GM12864 (cell line): Measurements from ENCODE around the gene PNLDC1.
A peak's percentile ranks its signal among the peaks of the same experiment; 100 is the strongest.
"Not testable (repeated sequence)": the region's sequence is repeated elsewhere in the genome, so short reads cannot be mapped to it uniquely, and the experiment has no call there.

ENCODE experiments used
- DNase-seq: peaks from one replicate; pipeline ENCODE4 v3.0.0-alpha.2; 2011; ENCODE audit warnings: low read depth
- H3K4me3 ChIP-seq: 2 replicates; pipeline ENCODE4 v1.5.1; 2011; ENCODE audit warnings: mild to moderate bottlenecking, low read depth, low read length, control low read depth
- TF ChIP-seq, protein P1 (sequence below): IDR thresholded peaks from 2 replicates; pipeline ENCODE4 v1.5.1; 2011; ENCODE audit warnings: low read depth, mild to moderate bottlenecking, moderate library complexity, low read length, control low read depth, inconsistent platforms; ENCODE audit errors: missing control alignments

PNLDC1 gene

DNA sequence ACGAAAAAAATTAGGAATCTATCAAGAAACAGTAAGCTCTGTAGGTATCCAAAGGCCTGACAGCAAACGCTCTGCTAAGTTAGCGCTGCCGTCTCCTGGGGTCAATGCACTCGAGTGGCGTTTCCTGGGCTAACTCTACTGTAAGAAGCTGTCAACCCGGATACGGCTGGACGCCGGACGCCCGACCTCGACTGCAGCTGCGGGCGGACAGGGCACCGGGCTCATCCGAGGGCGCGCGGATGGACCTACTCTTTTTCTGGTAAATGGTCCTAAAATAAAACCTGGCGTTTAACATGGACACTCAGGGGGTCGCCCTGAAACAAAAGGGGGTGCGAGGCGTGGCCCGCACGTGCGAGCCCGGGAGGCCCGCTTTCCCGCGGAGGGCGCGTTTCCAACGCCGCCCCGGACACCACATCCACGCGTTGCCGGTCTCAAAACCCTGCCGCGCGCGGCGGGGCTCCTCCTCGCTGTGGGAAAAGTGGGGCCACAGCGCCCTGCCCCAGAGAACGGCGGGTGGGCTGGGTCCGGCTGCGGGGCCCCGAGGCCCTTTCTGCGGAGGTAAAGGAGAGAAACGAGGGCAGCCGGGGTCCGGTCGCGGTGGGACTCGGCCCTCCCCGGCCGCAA is 11.2 kb upstream of the PNLDC1 start:
- no peak for DNase-seq
- H3K4me3 ChIP-seq = peak overlapping the region; percentile 72
- TF ChIP-seq, protein P1, sequence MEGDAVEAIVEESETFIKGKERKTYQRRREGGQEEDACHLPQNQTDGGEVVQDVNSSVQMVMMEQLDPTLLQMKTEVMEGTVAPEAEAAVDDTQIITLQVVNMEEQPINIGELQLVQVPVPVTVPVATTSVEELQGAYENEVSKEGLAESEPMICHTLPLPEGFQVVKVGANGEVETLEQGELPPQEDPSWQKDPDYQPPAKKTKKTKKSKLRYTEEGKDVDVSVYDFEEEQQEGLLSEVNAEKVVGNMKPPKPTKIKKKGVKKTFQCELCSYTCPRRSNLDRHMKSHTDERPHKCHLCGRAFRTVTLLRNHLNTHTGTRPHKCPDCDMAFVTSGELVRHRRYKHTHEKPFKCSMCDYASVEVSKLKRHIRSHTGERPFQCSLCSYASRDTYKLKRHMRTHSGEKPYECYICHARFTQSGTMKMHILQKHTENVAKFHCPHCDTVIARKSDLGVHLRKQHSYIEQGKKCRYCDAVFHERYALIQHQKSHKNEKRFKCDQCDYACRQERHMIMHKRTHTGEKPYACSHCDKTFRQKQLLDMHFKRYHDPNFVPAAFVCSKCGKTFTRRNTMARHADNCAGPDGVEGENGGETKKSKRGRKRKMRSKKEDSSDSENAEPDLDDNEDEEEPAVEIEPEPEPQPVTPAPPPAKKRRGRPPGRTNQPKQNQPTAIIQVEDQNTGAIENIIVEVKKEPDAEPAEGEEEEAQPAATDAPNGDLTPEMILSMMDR = no peak

DNA sequence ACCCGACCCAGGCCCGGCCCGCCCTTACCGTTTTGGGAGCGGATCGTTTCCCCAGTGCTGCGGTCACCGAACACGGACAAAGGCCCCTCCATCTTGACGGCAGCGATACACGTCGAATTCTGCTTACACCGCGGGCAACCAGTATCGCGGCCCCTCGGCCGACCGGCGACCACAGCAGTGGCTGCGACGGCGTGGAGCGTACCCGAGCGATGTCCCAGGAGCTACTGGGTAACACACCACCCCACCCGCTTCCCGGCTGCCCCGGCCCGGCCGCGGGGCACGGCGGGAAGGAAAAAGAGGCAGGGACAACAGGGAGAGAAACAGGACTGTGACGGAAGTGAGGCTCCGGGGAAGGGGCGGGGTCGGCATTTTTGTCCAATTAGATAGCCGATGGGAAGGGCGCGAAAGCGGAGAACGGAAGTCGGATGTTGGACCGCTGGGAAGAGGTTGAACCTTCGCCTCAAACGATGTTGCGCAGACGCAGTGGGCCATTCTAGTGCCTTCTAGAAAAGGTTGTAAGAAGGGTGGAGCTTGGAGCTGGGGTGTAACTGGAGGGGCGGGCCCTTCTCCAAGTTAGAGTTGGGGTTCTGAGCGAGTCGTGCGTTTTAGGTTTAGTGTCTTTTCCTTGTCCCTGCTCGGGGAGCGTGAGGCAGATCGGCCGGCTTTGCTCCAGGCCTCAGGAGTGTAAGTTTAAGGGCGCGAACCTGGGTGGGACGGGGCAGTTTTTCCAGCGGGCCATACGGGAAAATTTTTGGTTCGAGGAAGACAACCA is 10.5 kb upstream of the PNLDC1 start, which contains the start of gene TCP1:
TSS of gene TCP1 (minus strand) at position 226 of the 772 bp plus-strand sequence. CDS start at position 92, 134 bp downstream.
- H3K4me3 ChIP-seq = peak within 1 kb of the TSS; percentile 72
- peak; percentile 100 for DNase-seq
- TF ChIP-seq, protein P1 = no peak

DNA sequence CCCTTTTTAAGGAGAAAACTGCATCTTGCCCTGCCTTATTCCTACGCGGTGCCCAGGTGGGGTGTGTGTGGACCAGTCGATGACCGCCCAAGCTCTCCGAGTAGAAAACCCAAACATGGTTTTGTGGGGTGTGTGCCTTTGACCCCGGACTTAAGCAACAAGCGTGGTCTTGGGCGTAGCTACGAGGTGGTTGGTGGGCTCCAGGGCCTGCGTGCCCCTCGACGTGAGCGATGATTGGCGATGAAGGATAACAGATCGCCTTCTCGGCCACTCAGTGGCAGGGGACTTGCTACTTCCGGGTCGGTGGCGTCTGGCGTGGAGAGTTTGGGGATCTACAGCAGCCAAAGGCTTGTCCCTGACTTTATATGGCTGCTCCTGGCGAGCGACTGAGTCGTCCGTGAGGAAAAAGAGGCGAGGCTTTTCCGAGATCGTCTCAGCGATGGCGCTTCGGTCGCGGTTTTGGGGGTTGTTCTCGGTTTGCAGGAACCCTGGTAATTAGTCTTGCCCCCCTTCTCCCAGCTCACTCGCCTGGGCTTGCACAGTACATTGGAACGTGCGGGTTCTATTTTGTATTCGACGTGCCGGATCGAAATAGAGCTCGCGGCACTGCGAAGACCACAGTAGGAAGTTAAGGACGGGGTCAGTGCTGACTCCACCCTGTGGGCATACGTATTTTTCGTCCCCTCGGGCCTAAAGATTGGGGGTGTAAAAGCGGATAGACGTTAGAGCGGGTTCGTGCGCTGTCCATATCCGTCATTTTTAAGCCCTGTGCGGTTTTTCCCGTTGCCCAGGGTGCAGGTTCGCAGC is 9.7 kb upstream of the PNLDC1 start, which contains the start of gene MRPL18:
TSS of gene MRPL18 (plus strand) at position 319 of the 807 bp plus-strand sequence. CDS start at position 440, 121 bp downstream.
- TF ChIP-seq, protein P1 = no peak
- DNase-seq = peak; percentile 97
- peak within 1 kb of the TSS; percentile 72 for H3K4me3 ChIP-seq

DNA sequence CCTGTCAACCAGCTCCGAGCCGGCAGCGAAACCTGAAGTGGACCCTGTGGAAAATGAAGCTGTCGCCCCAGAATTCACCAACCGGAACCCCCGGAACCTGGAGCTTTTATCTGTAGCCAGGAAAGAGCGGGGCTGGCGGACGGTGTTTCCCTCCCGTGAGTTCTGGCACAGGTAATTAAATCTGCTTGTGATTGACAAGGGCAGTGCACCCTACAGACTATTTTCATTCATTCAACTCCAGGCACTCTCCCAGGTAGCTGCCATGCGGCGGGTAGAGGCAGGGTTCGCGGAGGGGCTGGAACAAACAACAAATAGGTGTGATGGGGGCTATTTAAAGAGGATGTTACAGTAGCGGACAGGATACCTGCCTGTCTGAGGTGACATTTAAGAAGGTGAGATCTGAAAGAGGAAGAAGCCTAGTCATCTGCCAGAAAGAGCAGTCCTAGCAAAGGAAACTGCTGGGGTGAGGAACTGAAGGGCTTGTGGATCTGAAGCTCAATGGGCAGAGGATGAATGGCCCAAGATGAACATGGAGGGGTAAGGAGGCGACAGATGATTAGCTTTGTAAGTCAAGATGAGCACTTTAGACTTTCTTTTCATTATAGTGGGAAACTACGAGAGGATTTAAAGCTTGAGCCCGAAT is 9.0 kb upstream of the PNLDC1 start:
- no peak for DNase-seq
- TF ChIP-seq, protein P1 = no peak
- H3K4me3 ChIP-seq = peak overlapping the region; percentile 55

DNA sequence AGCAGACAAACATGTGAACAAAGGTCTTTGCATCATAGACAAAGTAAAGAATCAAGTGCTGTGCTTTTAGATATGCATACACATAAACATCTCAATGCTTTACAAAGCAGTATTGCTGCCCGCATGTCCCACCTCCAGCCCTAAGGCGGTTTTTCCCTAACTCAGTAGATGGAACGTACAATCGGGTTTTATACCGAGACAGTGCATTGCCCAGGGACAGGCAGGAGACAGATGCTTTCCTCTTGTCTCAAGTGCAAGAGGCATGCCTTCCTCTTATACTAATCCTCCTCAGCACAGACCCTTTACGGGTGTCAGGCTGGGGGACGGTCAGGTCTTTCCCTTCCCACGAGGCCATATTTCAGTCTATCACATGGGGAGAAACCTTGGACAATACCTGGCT is 5.1 kb upstream of the PNLDC1 start:
- DNase-seq, H3K4me3 ChIP-seq: not testable (repeated sequence)

DNA sequence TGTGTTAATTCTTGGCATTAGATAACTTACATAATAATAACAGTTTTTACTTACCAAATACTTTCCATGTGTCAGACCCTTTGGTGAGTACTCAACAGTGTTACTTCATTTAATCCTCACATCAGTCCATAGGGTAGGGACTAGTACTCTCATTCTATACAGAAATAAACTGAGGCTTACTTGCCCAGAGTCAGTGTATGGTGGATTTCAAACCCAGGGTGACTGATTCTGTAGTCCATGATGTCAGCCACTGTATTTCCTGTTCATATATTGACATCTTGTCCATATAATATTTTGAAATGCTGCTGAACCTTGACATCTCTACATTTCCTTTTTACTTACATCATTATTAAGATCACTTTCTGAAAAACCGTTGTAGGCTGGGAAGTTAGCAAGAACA is 2.5 kb upstream of the PNLDC1 start:
- TF ChIP-seq, protein P1 = no peak
- no peak for DNase-seq
- no peak overlapping the region for H3K4me3 ChIP-seq

DNA sequence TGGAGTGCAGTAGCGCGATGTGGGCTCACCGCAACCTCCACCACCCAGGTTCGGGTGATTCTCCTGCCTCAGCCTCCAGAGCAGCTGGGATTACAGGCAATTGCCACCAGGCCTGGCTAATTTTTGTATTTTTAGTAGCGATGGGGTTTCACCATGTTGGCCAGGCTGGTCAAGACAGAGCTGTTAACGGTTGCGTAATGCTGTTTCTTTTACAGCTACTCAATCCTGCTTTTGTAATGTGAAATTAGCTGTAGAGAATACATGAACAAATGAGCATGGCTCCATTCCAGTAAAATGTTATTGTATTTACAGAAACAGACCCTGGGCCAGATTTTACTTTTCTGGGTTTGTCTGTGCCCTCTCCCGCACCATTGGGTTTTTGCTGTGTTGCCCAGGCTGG is 1.9 kb downstream of the PNLDC1 start:
- DNase-seq = no peak
- TF ChIP-seq, protein P1 = no peak
- H3K4me3 ChIP-seq = no peak overlapping the region
